ENCODE measurements around the gene POLR1D. TPM values are rescaled to one million over a fixed set of nuclear protein-coding genes. Genes with fewer than 3 reads are reported as not detected.

The POLR1D gene, protein sequence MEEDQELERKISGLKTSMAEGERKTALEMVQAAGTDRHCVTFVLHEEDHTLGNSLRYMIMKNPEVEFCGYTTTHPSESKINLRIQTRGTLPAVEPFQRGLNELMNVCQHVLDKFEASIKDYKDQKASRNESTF
- 73.5 TPM for total RNA-seq
- long read RNA-seq, transcript POLR1D-203 (3 exons, 2,036 nt) = major isoform, 29 of 65 reads
- long read RNA-seq, transcript POLR1D-201 (2 exons, 1,166 nt) = minor isoform, 22 of 65 reads
- long read RNA-seq, partial matches to known transcripts = 0 of 65 reads
- long read RNA-seq, other reads (novel, unspliced or antisense) = 12 of 65 reads

DNA sequence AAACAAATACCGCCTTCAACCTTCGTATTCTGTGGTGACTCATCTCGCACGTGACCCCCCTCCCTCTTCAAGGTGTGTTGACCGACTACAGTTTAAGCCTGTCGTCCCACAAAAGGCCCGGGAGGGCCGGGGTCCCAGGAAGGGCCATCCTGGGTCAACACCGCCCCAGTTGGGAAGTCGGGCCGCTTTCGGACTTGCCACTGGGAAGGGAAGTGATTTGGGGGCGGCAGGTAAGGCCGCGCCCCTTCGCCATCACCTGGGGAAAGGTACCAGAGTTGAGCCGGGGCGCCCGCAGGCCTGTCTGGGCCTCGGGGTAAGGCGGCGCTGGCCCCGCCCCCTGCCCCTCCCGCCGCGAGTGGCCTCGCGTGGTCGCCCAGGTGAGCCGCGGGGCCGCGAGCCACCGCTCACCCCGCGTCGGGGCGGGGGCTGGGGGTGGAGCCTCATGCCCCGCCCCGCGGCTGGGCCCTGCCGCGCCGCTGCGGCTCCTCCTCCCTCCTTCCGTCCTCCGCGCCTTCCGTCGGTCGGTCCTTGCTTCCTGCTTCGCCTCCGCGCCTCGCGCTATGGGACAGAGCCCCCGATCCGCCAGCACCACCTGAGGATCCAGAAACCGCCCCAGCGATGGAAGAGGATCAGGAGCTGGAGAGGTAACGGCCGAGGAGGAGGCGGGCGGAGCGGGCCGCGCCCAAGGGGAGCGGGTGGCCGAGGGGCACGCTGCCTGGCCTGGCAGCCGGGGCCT, at the start of gene POLR1D:
Gene POLR1D, plus strand, starts transcription at position 527 of the 736 bp plus-strand sequence. Its CDS starts 92 bp downstream, at position 619.
- H3K9me3 ChIP-seq (replicated peaks) = no peaks in the 10 kb centered on the region
- peak; percentile 80 for DNase-seq
- H3K4me1 ChIP-seq = peaks cover 63% of the 10 kb centered on the region
- H3K27ac ChIP-seq (replicated peaks) = peak within 1 kb of the TSS; percentile 99
- TF ChIP-seq, protein P1, sequence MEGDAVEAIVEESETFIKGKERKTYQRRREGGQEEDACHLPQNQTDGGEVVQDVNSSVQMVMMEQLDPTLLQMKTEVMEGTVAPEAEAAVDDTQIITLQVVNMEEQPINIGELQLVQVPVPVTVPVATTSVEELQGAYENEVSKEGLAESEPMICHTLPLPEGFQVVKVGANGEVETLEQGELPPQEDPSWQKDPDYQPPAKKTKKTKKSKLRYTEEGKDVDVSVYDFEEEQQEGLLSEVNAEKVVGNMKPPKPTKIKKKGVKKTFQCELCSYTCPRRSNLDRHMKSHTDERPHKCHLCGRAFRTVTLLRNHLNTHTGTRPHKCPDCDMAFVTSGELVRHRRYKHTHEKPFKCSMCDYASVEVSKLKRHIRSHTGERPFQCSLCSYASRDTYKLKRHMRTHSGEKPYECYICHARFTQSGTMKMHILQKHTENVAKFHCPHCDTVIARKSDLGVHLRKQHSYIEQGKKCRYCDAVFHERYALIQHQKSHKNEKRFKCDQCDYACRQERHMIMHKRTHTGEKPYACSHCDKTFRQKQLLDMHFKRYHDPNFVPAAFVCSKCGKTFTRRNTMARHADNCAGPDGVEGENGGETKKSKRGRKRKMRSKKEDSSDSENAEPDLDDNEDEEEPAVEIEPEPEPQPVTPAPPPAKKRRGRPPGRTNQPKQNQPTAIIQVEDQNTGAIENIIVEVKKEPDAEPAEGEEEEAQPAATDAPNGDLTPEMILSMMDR (IDR thresholded peaks at IDR 0.05; ENCODE audit: borderline replicate concordance) = no peak
- H3K27me3 ChIP-seq (ENCODE audit: low read depth) = no peaks in the 10 kb centered on the region
- intact Hi-C loops (cut with micrococcal nuclease) = no loop called here
- peak within 1 kb of the TSS; percentile 85 for H3K4me3 ChIP-seq
- H3K36me3 ChIP-seq = peaks cover 3% of the 10 kb centered on the region

DNA sequence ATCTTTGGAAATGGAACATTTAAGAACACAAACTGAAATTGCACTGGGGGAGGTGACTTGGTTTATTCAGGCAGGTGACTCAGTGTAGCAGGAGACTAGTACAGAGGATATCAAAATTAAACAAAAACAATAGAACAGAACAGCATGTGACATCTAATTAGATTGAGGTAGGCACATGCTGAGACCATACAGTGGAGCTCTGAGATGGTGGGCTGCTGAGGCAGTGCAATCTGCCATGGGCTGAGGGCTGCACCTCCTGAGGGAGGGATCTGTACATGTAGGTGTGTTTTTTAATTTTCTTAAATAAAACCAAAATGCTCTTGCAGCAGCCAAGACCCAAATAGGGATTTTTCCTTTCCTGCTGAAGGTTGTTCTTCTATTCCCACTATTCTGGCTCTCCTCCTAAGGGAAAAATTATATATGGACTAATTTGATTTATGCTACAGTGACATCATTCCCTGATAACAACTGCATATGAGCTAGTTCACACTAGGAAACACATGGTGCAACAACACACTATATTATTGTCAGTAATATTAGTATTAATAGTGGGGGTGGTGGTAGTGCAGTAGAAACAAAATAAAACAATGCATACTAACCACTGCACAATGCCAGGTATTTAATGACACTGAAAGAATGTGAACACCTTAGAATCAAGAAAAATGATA, 49.3 kb upstream of the POLR1D start:
- TF ChIP-seq, protein P1 (IDR thresholded peaks at IDR 0.05; ENCODE audit: borderline replicate concordance) = no peak
- Histone ChIP-seq H3K4me1 (peaks cover 18% of the 10 kb centered on the region), H3K9me3 (replicated peaks) (no peaks in the 10 kb centered on the region), H3K27ac (replicated peaks) (no peak overlapping the region), H3K27me3 (ENCODE audit: low read depth) (no peaks in the 10 kb centered on the region), H3K36me3 (peaks cover 24% of the 10 kb centered on the region), H3K4me3 (no peak overlapping the region)
- intact Hi-C loops (cut with micrococcal nuclease) = no loop called here
- no peak for DNase-seq

DNA sequence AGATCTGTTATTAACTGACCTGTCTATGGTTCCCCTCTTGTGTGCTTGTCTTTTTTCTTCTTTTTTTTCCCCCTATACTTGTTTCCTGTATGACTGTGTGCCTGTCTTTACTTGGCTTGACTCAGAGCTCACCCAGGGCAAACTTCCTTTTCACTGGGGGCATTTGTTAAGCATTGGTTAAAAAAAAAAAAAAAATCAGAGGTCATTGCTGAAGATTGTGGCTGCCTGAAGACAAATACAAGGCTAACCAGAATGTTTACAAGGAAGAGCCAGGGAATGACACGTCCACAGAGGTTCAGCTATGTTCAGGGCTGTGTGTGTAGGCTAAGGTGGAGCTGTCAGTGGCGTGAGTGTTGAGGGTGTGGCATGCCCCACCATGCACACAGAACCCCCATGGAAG, 48.4 kb upstream of the POLR1D start:
- Histone ChIP-seq H3K4me1 (peaks cover 18% of the 10 kb centered on the region), H3K4me3 (no peak overlapping the region), H3K27me3 (ENCODE audit: low read depth) (no peaks in the 10 kb centered on the region), H3K27ac (replicated peaks) (no peak overlapping the region), H3K9me3 (replicated peaks) (no peaks in the 10 kb centered on the region), H3K36me3 (peaks cover 15% of the 10 kb centered on the region)
- intact Hi-C loops (cut with micrococcal nuclease) = no loop called here
- no peak for DNase-seq
- TF ChIP-seq, protein P1 (IDR thresholded peaks at IDR 0.05; ENCODE audit: borderline replicate concordance) = no peak

DNA sequence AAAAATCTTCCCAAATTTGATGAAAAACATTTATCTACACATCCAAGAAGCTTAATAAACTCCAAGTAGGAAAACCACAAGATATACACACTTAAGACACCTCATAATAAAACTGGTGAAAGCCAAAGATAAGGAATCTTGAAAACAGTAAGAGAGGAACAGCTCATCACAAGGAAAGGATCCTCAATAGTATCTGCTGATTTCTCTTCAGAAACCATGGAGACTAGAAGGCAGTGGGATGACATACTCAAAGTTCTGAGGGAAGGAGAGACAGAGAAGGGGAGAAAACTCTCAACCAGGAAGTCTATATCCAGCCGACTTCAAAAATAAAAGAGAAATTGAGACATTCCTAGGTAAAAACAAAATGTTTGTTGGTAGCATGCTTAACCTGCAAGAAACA, 47.0 kb upstream of the POLR1D start:
- TF ChIP-seq, protein P1 (IDR thresholded peaks at IDR 0.05; ENCODE audit: borderline replicate concordance) = no peak

DNA sequence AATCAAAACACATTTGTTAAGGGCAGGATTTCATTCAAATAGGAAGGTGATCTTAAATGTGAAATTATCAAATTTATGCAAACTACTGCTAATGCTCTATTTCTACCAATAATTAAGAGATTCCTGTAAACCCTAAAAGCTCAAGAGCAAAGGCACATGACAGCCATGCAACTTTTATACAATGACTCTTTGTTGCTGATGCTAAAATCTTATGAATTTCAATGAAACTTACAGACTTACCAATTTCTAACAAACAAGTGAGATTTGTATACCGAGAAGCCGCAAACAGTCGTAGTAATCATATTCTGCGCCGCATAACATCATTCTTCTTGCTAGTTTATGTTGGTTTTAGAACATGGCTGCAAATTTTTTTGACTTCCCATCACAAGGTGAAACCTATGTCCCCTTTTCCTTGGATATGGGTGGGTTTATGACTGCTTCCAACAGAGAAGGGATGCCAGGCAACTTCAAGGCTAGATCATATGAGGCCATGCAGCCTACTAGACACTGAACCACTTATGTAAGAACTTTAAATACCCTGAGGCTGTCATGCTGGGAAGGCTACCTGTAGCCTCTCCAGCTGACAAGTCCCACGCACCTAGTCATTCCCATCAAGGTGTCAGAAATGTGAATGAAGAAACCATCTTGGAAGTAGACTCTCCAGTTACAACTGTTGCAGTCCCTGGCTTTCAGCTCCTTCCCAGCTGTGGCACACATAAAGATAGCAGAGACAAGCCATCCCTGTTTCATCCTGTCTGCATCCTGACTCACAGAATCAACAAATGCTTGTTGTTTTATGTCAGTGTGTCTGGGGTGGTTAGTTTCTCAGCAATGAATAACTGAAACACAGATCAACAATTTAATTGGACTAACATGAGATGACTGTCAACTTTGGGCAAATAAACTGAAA, 43.3 kb upstream of the POLR1D start:
- H3K36me3 ChIP-seq = peaks cover 6% of the 10 kb centered on the region
- H3K4me1 ChIP-seq = peaks cover 10% of the 10 kb centered on the region
- intact Hi-C loops (cut with micrococcal nuclease) = no loop called here
- H3K27me3 ChIP-seq (ENCODE audit: low read depth) = no peaks in the 10 kb centered on the region
- no peak overlapping the region for H3K4me3 ChIP-seq
- no peaks in the 10 kb centered on the region for H3K9me3 ChIP-seq (replicated peaks)
- H3K27ac ChIP-seq (replicated peaks) = no peak overlapping the region
- TF ChIP-seq, protein P1 (IDR thresholded peaks at IDR 0.05; ENCODE audit: borderline replicate concordance) = no peak
- no peak for DNase-seq

More for the DNA sequence above, 47.0 kb upstream of the POLR1D start:
- DNase-seq = no peak
- Histone ChIP-seq H3K27me3 (ENCODE audit: low read depth) (no peaks in the 10 kb centered on the region), H3K4me1 (peaks cover 22% of the 10 kb centered on the region), H3K27ac (replicated peaks) (no peak overlapping the region), H3K9me3 (replicated peaks) (no peaks in the 10 kb centered on the region), H3K36me3 (peaks cover 3% of the 10 kb centered on the region), H3K4me3 (no peak overlapping the region)
- intact Hi-C loops (cut with micrococcal nuclease) = no loop called here

Data from left ventricle myocardium inferior (tissue), 1 donor.